ENCODE measurements around the gene CBLN1.

CBLN1 gene

DNA sequence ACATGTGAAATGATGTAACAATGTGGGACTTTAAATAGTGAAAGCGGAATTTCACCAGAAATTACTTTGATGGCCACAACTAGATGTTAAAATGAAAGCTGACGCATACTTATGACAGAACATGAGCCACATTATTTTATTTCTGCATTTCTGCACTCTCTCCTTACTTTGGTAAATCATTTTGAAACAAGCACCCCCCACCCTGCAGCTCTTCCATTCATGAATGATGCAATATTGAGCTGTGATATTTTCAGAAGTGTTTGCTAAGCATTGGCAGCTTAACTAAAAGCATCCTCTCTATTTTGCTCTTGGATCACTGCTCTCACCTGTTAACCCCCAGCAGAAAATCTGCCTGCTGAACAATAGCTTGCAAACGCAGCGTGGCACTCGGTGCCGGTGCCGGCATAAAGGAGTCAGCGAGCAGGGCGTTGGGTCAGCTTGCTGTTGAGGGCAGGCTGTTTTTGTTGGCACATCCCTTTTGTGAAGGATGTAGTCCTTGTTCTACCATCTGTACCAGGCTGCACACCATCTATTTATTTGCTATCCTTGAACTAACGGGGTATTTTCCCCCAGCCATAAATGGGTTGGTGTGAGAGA is 30.8 kb upstream of the CBLN1 start:
- ChIA-PET POLR2A (no interaction called here), CTCF (no interaction called here)
- TF ChIP-seq SUZ12 (IDR thresholded peaks at IDR 0.05) (no peak), NFRKB (IDR thresholded peaks at IDR 0.05) (no peak), ZNF384 (IDR thresholded peaks at IDR 0.05) (no peak)
- DNase-seq (ENCODE audit: extremely low spot score) = no peak

DNA sequence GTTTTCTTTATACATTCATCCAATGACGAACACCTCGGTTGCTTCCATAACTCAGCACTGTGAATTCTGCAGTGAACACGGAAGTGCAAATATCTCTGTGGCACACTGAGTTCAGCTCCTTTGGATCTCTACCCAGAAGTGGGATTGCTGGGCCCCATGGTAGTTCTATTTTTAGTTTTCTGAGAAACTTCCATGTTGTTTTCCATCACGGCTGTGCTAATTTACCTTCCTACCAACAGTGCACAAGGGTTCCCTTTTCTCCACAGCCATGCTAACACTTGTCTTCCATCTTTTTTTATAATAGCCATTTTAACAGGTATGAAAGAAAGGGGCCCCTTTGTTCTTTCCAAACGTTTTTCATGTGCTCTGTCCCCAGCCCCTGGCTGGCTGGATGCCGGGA is 30.2 kb upstream of the CBLN1 start:
- DNase-seq (ENCODE audit: extremely low spot score) = no peak
- CTCF ChIA-PET = no interaction called here
- TF ChIP-seq SUZ12 (IDR thresholded peaks at IDR 0.05) (no peak), ELF4 (IDR thresholded peaks at IDR 0.05) (no peak), FOXM1 (IDR thresholded peaks at IDR 0.05; ENCODE audit: borderline replicate concordance) (no peak), LEF1 (IDR thresholded peaks at IDR 0.05; ENCODE audit: borderline replicate concordance) (no peak), BHLHE40 (IDR thresholded peaks at IDR 0.05; ENCODE audit: borderline replicate concordance) (no peak), HDGF (IDR thresholded peaks at IDR 0.05; ENCODE audit: borderline replicate concordance) (no peak), SP1 (IDR thresholded peaks at IDR 0.05) (no peak), FOXK2 (IDR thresholded peaks at IDR 0.05) (no peak), ZNF384 (IDR thresholded peaks at IDR 0.05) (no peak)
- TF ChIP-seq, protein P1, sequence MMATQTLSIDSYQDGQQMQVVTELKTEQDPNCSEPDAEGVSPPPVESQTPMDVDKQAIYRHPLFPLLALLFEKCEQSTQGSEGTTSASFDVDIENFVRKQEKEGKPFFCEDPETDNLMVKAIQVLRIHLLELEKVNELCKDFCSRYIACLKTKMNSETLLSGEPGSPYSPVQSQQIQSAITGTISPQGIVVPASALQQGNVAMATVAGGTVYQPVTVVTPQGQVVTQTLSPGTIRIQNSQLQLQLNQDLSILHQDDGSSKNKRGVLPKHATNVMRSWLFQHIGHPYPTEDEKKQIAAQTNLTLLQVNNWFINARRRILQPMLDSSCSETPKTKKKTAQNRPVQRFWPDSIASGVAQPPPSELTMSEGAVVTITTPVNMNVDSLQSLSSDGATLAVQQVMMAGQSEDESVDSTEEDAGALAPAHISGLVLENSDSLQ (IDR thresholded peaks at IDR 0.05) = no peak

DNA sequence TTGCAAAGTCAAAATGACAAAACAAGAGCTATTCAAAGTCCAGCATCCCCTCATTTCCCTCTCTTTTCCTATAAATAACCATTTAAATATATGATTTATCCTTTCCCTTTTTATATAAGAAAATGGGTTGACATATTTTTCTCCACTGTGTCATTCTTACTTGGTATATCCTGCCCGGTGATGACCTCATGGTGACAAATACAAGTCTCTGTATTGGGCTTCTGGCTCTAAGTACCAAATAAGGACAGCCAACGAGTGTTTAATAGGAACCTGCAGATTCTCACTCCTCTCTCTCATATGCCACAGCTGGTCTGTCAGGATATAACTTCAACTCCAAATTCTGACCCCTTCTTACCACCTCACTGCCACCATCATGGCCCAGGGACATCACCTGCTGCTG is 25.5 kb upstream of the CBLN1 start:
- ChIA-PET POLR2A (no interaction called here), CTCF (no interaction called here)
- DNase-seq (ENCODE audit: extremely low spot score) = no peak
- TF ChIP-seq LEF1 (IDR thresholded peaks at IDR 0.05; ENCODE audit: borderline replicate concordance) (no peak), L3MBTL2 (conservative IDR thresholded peaks at IDR 0.05) (no peak), ELF4 (IDR thresholded peaks at IDR 0.05) (no peak), BHLHE40 (IDR thresholded peaks at IDR 0.05; ENCODE audit: borderline replicate concordance) (no peak), SP1 (IDR thresholded peaks at IDR 0.05) (no peak), HDGF (IDR thresholded peaks at IDR 0.05; ENCODE audit: borderline replicate concordance) (no peak), FOXM1 (IDR thresholded peaks at IDR 0.05; ENCODE audit: borderline replicate concordance) (no peak), ARNT (IDR thresholded peaks at IDR 0.05) (no peak), NFRKB (IDR thresholded peaks at IDR 0.05) (no peak), FOXA1 (IDR thresholded peaks at IDR 0.05) (no peak), FOXK2 (IDR thresholded peaks at IDR 0.05) (no peak), TARDBP (IDR thresholded peaks at IDR 0.05) (no peak), ZNF384 (IDR thresholded peaks at IDR 0.05) (no peak), CTBP1 (IDR thresholded peaks at IDR 0.05; ENCODE audit: borderline replicate concordance) (no peak), SUZ12 (IDR thresholded peaks at IDR 0.05) (no peak)
- TF ChIP-seq, protein P1 (IDR thresholded peaks at IDR 0.05) = no peak

More for the DNA sequence above, 30.2 kb upstream of the CBLN1 start:
- POLR2A ChIA-PET = no interaction called here

DNA sequence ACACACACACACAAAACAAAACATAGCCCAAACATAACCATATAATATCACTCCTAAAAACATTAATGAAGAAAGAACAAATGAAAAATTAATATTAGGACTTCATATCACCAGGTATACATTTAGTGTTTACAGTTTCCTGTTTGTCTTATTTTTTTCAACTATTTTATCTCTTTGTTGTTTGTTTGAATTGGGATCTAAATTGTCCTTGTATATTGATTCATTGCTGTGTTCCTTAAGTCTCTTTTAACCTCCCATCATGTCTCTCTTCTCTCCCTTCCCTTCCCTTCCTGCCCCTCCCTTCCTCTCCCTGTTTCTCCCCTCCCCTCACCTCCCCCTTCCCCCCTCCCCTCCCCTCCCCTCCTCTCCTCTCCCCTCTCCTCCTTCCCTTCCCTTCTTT is 23.8 kb upstream of the CBLN1 start:
- DNase-seq (ENCODE audit: extremely low spot score) = no peak
- ChIA-PET CTCF (no interaction called here), POLR2A (no interaction called here)
- TF ChIP-seq ZNF384 (IDR thresholded peaks at IDR 0.05) (no peak), TARDBP (IDR thresholded peaks at IDR 0.05) (no peak), L3MBTL2 (conservative IDR thresholded peaks at IDR 0.05) (no peak), ARNT (IDR thresholded peaks at IDR 0.05) (no peak), SUZ12 (IDR thresholded peaks at IDR 0.05) (no peak), SP1 (IDR thresholded peaks at IDR 0.05) (no peak), NFRKB (IDR thresholded peaks at IDR 0.05) (no peak), FOXM1 (IDR thresholded peaks at IDR 0.05; ENCODE audit: borderline replicate concordance) (no peak), CTBP1 (IDR thresholded peaks at IDR 0.05; ENCODE audit: borderline replicate concordance) (no peak), FOXA1 (IDR thresholded peaks at IDR 0.05) (no peak), BHLHE40 (IDR thresholded peaks at IDR 0.05; ENCODE audit: borderline replicate concordance) (no peak), FOXK2 (IDR thresholded peaks at IDR 0.05) (no peak), HDGF (IDR thresholded peaks at IDR 0.05; ENCODE audit: borderline replicate concordance) (no peak), LEF1 (IDR thresholded peaks at IDR 0.05; ENCODE audit: borderline replicate concordance) (no peak), ELF4 (IDR thresholded peaks at IDR 0.05) (no peak)
- TF ChIP-seq, protein P1 (IDR thresholded peaks at IDR 0.05) = no peak

DNA sequence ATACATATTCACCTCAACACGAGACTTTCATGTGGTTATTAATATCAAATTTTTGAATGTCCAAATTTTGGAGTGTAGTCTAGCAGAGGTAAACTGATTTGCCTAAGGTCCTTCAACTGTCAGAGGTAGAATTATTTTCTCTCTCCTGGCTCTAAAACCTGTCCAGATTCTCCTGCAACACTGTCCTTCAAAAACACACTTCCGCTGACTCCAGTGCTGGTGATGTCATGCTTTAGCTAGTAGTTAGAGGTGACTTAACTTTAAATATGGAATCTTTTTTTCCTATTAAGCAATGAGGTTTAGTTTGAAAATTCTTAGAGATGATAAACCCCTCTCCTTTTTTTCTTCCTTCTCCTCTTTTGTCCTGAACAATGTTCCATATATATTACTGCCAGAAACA is 10.8 kb upstream of the CBLN1 start:
- no peak for DNase-seq (ENCODE audit: extremely low spot score)
- ChIA-PET CTCF (no interaction called here), POLR2A (no interaction called here)
- TF ChIP-seq FOXA1 (IDR thresholded peaks at IDR 0.05) (no peak), ZNF384 (IDR thresholded peaks at IDR 0.05) (no peak), BHLHE40 (IDR thresholded peaks at IDR 0.05; ENCODE audit: borderline replicate concordance) (no peak), ELF4 (IDR thresholded peaks at IDR 0.05) (no peak), ARNT (IDR thresholded peaks at IDR 0.05) (no peak), L3MBTL2 (conservative IDR thresholded peaks at IDR 0.05) (no peak), HDGF (IDR thresholded peaks at IDR 0.05; ENCODE audit: borderline replicate concordance) (no peak), LEF1 (IDR thresholded peaks at IDR 0.05; ENCODE audit: borderline replicate concordance) (no peak), SP1 (IDR thresholded peaks at IDR 0.05) (no peak), FOXM1 (IDR thresholded peaks at IDR 0.05; ENCODE audit: borderline replicate concordance) (no peak), SUZ12 (IDR thresholded peaks at IDR 0.05) (no peak), FOXK2 (IDR thresholded peaks at IDR 0.05) (no peak), NFRKB (IDR thresholded peaks at IDR 0.05) (no peak), CTBP1 (IDR thresholded peaks at IDR 0.05; ENCODE audit: borderline replicate concordance) (no peak), TARDBP (IDR thresholded peaks at IDR 0.05) (no peak)
- TF ChIP-seq, protein P1 (IDR thresholded peaks at IDR 0.05) = no peak

All from HEK293T (cell line).